GM19395 (cell line): ENCODE results near the gene OSM.

Source experiments
- ATAC-seq: cut with Tn5 transposase; IDR thresholded peaks from one replicate; pipeline ENCODE4 v1.9.1; 2021; ENCODE audit warnings: mild to moderate bottlenecking, moderate library complexity; ENCODE audit not compliant: unreplicated experiment

Gene OSM

DNA sequence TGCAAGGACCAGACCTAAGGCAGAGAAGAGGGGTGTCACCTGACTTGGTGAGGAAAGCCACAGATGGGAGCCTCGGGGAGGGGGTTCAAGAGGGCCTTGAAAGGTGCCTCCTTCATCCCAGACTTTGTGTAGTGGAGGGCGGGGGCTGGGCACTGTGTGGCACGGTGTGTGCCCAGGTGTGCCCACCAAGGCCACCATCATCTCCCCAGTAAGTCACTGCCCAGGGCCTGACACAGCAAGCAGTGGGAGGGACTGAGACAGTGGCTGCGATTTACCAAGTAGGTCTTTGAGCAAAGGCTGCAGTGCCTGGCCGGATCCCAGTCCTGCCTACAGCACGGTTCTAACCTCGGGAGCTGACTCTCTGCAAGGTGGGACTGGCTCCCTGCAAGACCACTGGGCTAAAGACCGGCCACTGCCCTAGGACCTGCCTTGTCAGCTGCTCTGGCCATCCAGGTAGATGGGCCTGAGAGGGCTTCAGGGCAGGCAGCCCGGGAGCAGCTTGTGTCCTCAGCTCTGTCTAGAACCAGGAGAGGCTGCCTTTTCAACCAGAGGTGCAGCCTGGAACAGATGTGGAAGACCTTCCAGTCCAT, 1.4 kb downstream of the OSM start:
- no peak for ATAC-seq

DNA sequence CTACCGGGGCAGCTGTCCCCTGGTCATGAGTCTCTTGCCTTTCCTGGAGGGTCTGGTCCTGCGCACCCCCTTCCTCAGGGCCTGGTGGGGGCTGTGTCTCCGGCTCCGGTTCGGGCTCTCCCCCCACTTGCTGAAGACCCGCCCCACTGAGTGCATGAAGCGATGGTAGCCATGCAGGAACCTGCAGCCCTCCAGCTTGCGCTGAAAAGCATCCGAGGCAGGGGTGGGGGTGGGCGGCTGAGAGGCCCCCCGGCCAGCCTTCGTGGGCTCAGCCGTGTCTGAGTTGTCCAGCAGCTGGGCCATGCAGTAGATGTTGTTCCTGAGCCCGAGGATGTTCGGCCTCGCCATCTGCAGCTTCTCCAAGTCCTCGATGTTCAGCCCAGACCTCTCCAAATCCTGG, 2.8 kb downstream of the OSM start:
- ATAC-seq = no peak

DNA sequence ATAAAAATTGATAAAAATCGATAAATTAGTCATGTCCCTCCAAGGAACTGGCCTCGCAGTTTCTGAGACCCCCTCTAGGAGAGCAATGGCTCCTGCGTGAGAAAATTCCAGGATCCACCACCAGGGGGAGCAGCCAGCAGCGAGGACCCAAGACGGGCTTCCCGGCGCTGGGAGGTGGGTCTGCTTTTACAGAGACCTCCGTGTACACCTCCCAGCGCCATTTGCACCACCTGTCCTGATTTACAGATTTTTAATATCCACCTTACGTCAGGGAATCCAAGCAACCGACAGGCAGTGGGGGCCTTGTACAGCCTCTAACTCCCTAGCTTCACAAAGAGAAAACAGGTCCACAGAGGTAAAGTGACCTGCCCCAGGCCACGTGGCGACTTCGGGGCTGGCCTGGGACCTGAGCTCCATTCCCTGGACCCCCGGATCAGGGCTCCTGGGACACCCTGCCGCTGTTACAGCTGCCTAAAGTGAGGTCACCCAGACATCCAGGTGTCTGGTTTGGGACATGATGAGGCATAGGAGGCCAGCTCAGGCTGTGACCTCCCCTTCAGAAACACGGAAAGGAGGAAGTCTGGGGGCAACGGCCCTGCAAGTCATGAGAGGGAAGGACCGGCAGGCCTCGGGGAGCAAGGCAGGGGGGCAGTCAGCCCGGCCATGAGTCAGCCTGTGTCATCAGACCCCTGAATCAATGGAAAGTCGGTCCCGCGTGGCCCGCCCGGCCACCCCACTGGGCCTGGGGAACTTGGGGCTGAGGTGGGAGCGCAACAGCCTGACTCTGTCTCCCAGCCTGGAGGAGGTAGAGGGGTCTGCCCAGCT, 3.5 kb downstream of the OSM start:
- no peak for ATAC-seq

DNA sequence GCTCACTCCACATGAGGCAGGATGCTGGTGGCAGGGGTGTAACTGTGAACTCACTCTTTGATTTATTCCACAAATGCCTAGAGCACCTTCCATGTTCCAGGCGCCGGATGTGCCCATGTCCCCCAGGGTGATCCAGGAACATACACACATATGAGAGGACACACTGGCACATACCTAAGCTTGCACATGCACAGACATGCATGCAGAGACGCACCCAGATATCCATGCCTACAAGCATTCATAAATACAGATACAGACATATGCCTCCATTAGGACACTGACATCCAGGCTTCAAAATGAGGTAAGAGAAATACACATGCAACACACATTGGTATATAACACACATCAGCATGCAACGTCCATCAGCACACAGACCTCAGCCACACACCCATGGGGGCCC, 4.5 kb downstream of the OSM start:
- ATAC-seq = no peak

DNA sequence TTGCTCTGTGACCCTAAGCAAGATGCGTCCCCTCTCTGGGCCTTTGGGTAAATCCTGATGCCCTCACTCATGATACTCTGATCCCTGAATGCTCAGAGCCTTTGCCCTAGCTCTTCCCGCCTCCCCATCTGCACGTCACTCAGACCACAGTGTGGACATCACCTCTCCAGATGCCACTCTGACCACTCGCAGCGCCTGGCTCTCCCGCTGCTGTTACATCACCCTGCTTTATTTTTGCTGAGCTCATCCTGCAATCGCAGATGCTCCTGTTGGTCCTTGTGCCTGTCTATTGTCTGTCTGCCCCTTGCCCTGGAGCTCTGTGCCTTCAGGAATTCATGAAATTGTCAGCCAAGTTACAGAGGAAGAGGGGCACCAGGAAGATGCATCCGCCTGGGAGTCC, 5.5 kb downstream of the OSM start:
- no peak for ATAC-seq

- no peak for ATAC-seq
These were observed 6.0 kb downstream of the OSM start for GRCh38 chr22:30260682-30261081.

GRCh38 chr22:30260276-30260675, 6.4 kb downstream of the OSM start:
- ATAC-seq = no peak

GRCh38 chr22:30254314-30254713, 12.3 kb downstream of the OSM start:
- no peak for ATAC-seq

DNA sequence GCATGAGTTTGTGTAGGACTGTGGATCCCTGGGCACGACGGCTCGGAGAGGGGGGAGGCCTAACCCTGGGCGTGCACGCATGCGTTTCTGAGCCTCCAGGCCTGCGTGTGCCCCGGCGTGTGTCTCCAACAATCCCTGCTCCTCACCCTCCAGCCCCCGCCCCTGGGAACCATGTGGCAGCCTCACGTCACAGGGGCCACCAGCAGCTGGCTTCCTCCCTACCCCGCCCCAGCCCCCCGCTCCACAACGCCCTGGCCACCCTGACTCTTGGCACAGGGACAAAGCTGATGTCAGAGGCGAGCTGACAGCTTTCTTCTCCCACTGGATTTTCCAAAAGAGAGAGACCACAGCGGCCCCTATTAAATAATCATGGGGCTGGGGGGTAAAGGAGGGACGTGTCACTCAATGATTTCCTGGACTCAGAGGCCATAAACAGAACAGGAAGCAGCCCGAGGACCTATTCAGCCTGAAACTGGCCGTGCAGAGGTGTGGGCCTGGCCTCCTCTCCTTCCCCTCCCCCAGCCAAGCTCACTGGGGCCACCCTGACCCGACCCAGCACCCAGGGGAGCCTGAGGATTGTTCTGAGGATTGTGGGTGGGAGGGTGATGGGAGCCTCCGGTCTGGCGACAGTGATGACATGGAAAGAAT, 13.3 kb downstream of the OSM start:
- no peak for ATAC-seq

DNA sequence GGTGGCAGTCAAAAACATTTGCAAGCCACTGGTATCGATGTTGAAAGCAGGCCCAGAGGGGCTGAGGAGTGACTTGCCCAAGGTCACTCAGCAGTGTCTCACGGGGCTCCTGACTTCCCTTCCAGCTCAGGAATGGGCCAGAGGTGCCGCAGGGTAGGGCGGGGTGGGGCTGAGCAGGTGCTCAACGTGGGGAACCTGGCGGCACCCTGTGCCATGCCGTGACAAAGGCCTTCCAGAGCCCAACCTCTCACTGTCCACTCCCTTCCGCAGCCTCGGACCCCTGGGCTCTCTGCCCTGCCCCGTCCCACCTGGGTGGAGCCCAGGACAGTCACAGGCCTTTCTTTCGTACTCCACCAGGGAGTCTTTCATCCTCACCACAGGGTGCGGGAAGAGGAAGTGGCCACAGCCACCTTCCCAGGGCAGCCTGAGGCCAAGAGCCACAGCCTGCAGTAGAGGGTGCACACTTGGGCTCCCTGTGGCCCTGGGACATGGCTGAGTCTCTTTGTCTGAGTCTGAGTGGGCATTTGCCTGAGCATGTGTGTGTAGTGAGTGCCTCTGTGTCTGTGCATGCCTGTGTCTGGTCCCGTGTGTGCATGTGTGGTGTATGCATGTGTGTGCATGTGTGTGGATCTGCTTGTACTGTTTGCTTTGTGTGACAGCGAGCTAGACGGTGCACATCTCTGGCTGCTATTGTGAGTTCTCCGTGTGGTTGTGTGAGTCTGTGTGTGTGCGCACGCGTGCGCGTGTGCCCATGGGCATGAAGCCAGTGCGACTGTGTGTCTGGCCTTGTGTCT, 14.0 kb downstream of the OSM start:
- ATAC-seq = no peak

GRCh38 chr22:30251711-30252110, 14.9 kb downstream of the OSM start:
- ATAC-seq = no peak

- no peak for ATAC-seq
These were observed 15.9 kb downstream of the OSM start for GRCh38 chr22:30250661-30251267.

DNA sequence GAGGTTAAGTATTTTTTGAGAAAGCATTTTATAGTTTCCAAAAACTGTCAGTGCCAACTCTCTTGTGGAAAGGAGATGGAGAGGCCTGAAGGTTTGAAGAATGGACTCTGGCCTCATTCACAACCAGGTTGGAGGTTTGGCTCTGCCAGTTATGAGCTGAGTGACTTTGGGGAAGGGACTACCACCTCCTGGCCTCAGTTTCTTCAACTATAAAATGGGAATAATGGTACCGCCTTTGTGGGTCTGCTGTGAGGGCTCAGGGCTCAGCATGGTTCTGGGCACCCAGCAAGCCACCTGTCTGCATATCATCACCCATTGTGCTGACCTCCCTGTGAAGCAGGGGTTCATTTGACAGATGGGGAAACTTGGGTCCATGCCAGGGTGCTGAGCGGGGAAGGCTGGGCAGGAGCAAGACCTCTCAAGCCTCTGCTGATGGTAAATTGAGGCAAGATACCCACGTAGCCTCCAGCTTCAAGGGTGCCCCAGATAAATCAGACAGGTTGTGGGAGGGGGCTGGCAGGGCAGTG, 16.5 kb downstream of the OSM start:
- no peak for ATAC-seq

DNA sequence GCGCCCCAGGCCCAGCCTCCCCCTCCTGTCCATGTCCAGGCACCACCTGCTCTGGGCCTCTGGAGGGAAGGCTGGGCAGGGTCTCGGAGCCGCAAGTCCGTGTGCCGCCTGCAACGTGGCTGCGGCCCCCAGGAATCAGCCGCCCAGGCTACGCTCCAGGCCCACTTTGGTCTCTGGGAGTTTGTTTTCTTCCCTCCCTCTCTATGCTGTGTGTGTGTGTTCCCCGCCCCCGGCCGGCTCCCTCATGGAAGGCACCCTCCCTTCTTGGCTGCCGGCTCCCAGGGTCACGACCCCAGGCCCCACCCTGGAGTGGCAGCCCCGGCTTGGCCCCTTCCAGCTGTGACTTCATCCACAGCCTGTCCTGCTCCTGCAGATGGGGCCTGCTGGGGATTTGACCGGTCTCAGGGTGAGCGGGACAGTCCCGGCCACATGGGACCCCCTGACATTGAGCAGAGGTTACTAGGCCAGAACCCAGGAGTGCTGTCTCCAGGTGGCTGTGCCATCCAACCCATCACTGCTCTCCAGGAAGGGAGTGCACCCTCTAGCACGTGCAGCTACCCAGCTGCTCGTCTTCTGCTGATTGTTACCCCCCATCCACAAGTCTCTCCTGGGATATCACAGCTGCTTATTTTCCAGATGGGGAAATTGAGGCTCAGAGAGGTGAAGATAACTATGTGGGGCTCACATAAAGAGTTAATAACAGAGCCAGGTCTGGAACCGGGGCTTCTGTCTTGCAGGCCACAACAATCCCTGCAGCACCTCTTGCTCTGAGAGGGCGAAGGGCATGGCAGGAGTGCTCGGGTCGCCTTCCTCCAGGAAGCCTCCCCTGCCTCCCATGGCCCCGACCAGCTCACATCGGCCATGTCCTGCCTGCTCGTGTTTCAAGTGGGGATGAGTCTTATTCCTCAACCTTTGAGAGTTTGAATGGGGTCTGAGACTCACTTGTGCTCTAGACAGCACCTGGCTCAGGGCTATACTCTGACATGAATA, 17.3 kb downstream of the OSM start:
- ATAC-seq = no peak

DNA sequence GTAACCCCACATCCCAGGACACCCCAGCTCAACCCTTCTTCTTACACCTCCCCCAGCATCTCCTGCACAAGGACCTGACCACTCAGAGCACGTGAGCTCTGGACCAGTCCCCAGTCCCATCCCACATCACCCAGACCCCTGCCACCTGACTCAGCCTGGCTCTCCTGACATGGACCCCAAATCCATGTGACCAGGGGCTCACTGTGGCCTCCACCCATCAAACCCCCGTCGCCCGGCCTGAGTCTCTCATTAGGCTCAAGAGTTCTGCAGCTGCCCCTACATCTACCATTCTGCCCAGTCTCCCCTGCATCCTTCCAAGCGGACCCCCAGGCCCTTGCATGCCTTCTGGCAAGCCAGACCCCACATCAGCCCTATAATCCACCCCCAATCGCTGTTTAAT, 18.2 kb downstream of the OSM start:
- no peak for ATAC-seq

GRCh38 chr22:30247974-30248373, 18.7 kb downstream of the OSM start:
- ATAC-seq = no peak

GRCh38 chr22:30247561-30247960, 19.1 kb downstream of the OSM start:
- ATAC-seq = no peak

DNA sequence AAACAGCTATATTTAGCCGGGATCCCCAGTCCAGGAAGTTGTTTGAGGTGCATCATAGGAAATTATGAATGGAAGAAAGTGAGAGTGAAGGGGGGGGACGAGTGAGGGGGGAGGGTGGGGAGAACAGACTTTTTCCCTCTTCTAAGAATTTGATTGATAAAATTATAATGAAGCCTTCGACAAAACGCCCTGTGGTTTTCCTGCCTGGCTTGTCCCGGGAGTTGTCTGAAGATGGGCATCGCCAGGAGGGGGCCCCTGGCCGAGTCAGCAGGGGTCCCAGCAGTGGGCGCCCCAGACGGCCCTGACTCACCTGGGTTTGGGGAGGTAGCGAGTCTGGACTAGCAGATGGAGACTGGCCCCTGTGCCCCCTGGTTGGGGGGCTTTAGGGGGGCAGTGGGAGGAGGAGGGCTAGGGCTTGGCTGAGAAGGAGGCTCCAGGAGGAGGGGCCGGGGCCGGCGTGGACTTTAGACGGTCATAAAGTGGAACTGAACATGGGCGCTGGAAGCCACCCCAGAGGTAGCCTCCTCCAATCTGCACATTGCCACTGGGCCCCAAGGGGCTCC, 19.8 kb downstream of the OSM start:
- ATAC-seq = no peak
